Measurements from ENCODE around the gene STK32C.
"Not testable (repeated sequence)": the region's sequence is repeated elsewhere in the genome, so short reads cannot be mapped to it uniquely, and the experiment has no call there.

The STK32C gene

DNA sequence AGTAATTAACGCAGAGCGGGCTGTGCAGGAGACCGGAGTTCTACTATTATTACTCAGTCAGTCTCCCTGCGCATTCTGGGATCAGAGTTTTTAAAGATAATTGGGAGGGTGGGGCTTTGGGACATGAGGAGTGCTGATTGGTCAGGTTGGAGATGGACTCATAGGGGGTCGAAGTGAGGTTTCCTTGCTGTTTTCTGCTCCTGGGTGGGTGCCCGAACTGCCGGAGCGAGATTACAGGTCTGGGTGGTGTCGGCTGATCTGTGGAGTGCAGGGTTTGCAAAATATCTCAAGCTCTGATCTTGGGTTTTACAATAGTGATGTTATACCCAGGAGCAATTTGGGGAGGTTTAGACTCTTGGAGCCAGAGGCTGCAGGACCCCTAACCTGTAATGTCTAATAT, 20.4 kb upstream of the STK32C start:
- Histone ChIP-seq H3K27ac (ENCODE audit: low read length) (no peak overlapping the region), H3K27me3 (ENCODE audit: control insufficient read depth, insufficient read depth, low read length) (peaks cover 7% of the 10 kb centered on the region), H3K9ac (ENCODE audit: low read length) (no peak overlapping the region), H3K36me3 (ENCODE audit: control insufficient read depth, low read depth, low read length) (no peaks in the 10 kb centered on the region), H3K4me3 (ENCODE audit: low read length) (no peak overlapping the region), H3K4me1 (ENCODE audit: control insufficient read depth, low read depth, low read length) (peaks cover 12% of the 10 kb centered on the region), H3K9me3 (ENCODE audit: control insufficient read depth, low read depth, low read length) (no peaks in the 10 kb centered on the region)

GRCh38 chr10:132326925-132327324, 19.2 kb upstream of the STK32C start:
- peaks cover 3% of the 10 kb centered on the region for H3K4me1 ChIP-seq (ENCODE audit: control insufficient read depth, low read depth, low read length)
- no peak overlapping the region for H3K9ac ChIP-seq (ENCODE audit: low read length)
- no peaks in the 10 kb centered on the region for H3K27me3 ChIP-seq (ENCODE audit: control insufficient read depth, insufficient read depth, low read length)
- H3K36me3 ChIP-seq (ENCODE audit: control insufficient read depth, low read depth, low read length): no peaks in the 10 kb centered on the region
- no peak overlapping the region for H3K4me3 ChIP-seq (ENCODE audit: low read length)
- H3K27ac ChIP-seq (ENCODE audit: low read length): no peak overlapping the region
- no peaks in the 10 kb centered on the region for H3K9me3 ChIP-seq (ENCODE audit: control insufficient read depth, low read depth, low read length)

DNA sequence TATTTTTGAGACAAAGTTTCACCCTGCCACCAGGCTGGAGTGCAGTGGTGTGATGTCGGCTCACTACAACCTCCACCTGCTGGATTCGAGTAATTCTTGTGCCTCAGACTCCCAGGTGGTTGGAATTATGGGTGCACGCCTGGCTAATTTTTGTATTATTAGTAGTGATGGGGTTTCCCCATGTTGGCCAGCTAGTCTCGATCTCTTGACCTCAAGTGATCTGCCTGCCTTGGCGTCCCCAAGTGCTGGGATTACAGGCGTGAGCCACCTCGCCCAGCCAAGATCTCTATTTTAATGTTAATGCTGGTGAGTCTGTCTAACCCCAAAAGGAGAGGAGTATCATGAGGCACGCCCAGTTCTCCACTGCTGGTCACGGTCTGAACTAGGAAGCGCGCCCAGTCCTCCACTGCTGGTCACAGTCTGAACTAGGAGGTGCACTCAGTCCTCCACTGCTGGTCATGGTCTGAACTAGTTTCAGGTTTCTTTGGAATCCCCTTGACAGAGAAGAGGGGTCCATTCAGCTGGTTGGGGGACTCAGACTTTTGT, 18.7 kb upstream of the STK32C start:
- Histone ChIP-seq H3K4me3 (ENCODE audit: low read length) (no peak overlapping the region), H3K27me3 (ENCODE audit: control insufficient read depth, insufficient read depth, low read length) (no peaks in the 10 kb centered on the region), H3K9me3 (ENCODE audit: control insufficient read depth, low read depth, low read length) (no peaks in the 10 kb centered on the region), H3K36me3 (ENCODE audit: control insufficient read depth, low read depth, low read length) (no peaks in the 10 kb centered on the region), H3K9ac (ENCODE audit: low read length) (no peak overlapping the region), H3K27ac (ENCODE audit: low read length) (no peak overlapping the region), H3K4me1 (ENCODE audit: control insufficient read depth, low read depth, low read length) (peaks cover 3% of the 10 kb centered on the region)

GRCh38 chr10:132324186-132324585, 16.4 kb upstream of the STK32C start:
- Histone ChIP-seq H3K9ac (ENCODE audit: low read length) (no peak overlapping the region), H3K9me3 (ENCODE audit: control insufficient read depth, low read depth, low read length) (no peaks in the 10 kb centered on the region), H3K27ac (ENCODE audit: low read length) (no peak overlapping the region), H3K4me3 (ENCODE audit: low read length) (no peak overlapping the region), H3K27me3 (ENCODE audit: control insufficient read depth, insufficient read depth, low read length) (no peaks in the 10 kb centered on the region), H3K36me3 (ENCODE audit: control insufficient read depth, low read depth, low read length) (no peaks in the 10 kb centered on the region), H3K4me1 (ENCODE audit: control insufficient read depth, low read depth, low read length) (no peaks in the 10 kb centered on the region)

- no peaks in the 10 kb centered on the region for H3K27me3 ChIP-seq (ENCODE audit: control insufficient read depth, insufficient read depth, low read length)
- H3K9me3 ChIP-seq (ENCODE audit: control insufficient read depth, low read depth, low read length): no peaks in the 10 kb centered on the region
- H3K36me3 ChIP-seq (ENCODE audit: control insufficient read depth, low read depth, low read length): no peaks in the 10 kb centered on the region
- no peak overlapping the region for H3K9ac ChIP-seq (ENCODE audit: low read length)
- no peak overlapping the region for H3K27ac ChIP-seq (ENCODE audit: low read length)
- H3K4me3 ChIP-seq (ENCODE audit: low read length): no peak overlapping the region
- H3K4me1 ChIP-seq (ENCODE audit: control insufficient read depth, low read depth, low read length): no peaks in the 10 kb centered on the region
These were observed 14.9 kb upstream of the STK32C start for GRCh38 chr10:132322586-132323048.

DNA sequence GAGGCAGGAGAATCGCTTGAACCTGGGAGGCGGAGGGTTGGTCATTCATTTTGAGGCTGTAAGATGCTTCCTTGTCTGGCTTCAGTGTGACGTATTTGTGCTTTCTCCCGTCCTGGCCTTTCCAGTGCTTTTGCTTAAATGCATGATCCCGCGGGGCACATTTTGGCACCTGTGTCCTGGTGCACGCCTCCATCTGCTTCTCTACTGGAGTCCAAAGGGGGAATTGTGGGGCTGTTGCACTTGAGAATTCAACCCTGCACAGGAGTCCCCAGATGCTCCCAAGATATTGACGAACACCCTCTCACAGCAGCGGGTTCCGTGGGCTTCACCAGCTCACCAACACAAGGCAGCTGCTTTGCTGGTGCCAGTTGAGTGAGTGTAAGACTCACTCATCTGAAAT, 14.0 kb upstream of the STK32C start:
- no peak overlapping the region for H3K4me3 ChIP-seq (ENCODE audit: low read length)

GRCh38 chr10:132320654-132321469, 13.1 kb upstream of the STK32C start:
- no peaks in the 10 kb centered on the region for H3K36me3 ChIP-seq (ENCODE audit: control insufficient read depth, low read depth, low read length)
- no peaks in the 10 kb centered on the region for H3K27me3 ChIP-seq (ENCODE audit: control insufficient read depth, insufficient read depth, low read length)
- H3K27ac ChIP-seq (ENCODE audit: low read length): no peak overlapping the region
- H3K4me1 ChIP-seq (ENCODE audit: control insufficient read depth, low read depth, low read length): no peaks in the 10 kb centered on the region
- H3K4me3 ChIP-seq (ENCODE audit: low read length): no peak overlapping the region
- no peaks in the 10 kb centered on the region for H3K9me3 ChIP-seq (ENCODE audit: control insufficient read depth, low read depth, low read length)
- H3K9ac ChIP-seq (ENCODE audit: low read length): no peak overlapping the region

More for the DNA sequence above, 14.0 kb upstream of the STK32C start:
- Histone ChIP-seq H3K27me3 (ENCODE audit: control insufficient read depth, insufficient read depth, low read length) (no peaks in the 10 kb centered on the region), H3K9me3 (ENCODE audit: control insufficient read depth, low read depth, low read length) (no peaks in the 10 kb centered on the region), H3K9ac (ENCODE audit: low read length) (no peak overlapping the region), H3K27ac (ENCODE audit: low read length) (no peak overlapping the region), H3K36me3 (ENCODE audit: control insufficient read depth, low read depth, low read length) (no peaks in the 10 kb centered on the region), H3K4me1 (ENCODE audit: control insufficient read depth, low read depth, low read length) (no peaks in the 10 kb centered on the region)

DNA sequence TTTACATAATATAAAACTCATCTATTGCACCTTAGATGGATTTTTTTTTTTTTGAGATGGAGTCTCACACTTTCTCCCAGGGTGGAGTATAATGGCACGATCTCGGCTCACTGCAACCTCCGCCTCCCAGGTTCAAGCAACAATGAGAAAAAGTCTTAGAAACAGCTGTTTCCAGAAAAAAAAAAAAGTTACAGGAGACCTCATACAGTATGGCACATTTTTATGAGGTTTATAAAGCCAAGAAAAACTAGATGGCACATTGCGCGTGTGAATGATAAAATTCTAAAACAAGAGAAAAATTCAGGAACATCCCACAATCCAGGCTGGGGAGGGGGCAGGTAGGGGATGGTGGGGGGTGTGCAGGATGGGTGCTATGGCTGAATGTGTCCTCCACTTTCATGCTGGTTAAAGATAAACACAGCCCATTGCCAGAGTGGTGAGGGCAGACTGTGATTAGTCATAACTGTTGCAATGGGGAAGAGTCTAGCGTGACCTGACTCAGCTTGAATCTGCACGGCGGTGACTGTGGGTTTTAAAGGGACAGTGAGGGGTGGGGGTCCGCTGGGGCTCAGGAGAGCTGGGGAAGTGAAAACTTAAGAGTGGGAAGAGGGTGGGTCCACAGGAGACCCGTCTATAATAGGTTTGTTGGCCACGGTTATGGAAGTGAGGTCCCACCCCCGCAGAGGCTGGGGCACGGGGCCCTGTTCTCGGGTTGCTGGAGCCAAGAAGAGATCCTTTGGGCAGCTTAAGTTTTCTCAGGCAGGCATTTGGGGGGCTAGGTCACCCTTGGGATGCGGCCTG, 12.3 kb upstream of the STK32C start:
- Histone ChIP-seq H3K4me3 (ENCODE audit: low read length) (no peak overlapping the region), H3K4me1 (ENCODE audit: control insufficient read depth, low read depth, low read length) (no peaks in the 10 kb centered on the region), H3K9me3 (ENCODE audit: control insufficient read depth, low read depth, low read length) (no peaks in the 10 kb centered on the region), H3K27me3 (ENCODE audit: control insufficient read depth, insufficient read depth, low read length) (no peaks in the 10 kb centered on the region), H3K36me3 (ENCODE audit: control insufficient read depth, low read depth, low read length) (no peaks in the 10 kb centered on the region), H3K9ac (ENCODE audit: low read length) (no peak overlapping the region), H3K27ac (ENCODE audit: low read length) (no peak overlapping the region)

GRCh38 chr10:132317477-132317876, 9.7 kb upstream of the STK32C start:
- H3K9ac ChIP-seq (ENCODE audit: low read length); H3K36me3 ChIP-seq (ENCODE audit: control insufficient read depth, low read depth, low read length); H3K9me3 ChIP-seq (ENCODE audit: control insufficient read depth, low read depth, low read length); H3K4me1 ChIP-seq (ENCODE audit: control insufficient read depth, low read depth, low read length); H3K27ac ChIP-seq (ENCODE audit: low read length); H3K4me3 ChIP-seq (ENCODE audit: low read length); H3K27me3 ChIP-seq (ENCODE audit: control insufficient read depth, insufficient read depth, low read length): not testable (repeated sequence)

DNA sequence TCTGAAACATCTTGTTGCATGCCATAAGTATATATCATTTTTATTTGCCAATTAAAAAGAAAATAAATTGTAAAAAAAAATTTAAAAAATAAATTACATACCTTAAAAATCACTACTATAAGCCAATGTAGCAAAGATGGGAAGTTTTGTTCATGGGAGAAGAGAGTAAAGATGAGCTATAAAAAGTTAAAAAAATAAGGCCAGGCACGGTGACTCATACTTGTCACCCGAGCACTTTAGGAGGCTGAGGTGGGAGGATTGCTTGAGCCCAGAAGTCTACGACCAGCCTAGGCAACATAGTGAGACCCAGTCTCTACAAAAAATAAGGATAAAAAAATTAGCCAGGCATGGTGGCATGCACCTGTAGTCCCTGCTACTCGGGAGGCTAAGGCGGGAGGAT, 8.4 kb upstream of the STK32C start:
- H3K4me1 ChIP-seq (ENCODE audit: control insufficient read depth, low read depth, low read length): no peaks in the 10 kb centered on the region
- H3K27me3 ChIP-seq (ENCODE audit: control insufficient read depth, insufficient read depth, low read length): peaks cover 3% of the 10 kb centered on the region
- H3K27ac ChIP-seq (ENCODE audit: low read length): no peak overlapping the region
- H3K9ac ChIP-seq (ENCODE audit: low read length): no peak overlapping the region
- no peaks in the 10 kb centered on the region for H3K36me3 ChIP-seq (ENCODE audit: control insufficient read depth, low read depth, low read length)
- no peaks in the 10 kb centered on the region for H3K9me3 ChIP-seq (ENCODE audit: control insufficient read depth, low read depth, low read length)
- H3K4me3 ChIP-seq (ENCODE audit: low read length): no peak overlapping the region

DNA sequence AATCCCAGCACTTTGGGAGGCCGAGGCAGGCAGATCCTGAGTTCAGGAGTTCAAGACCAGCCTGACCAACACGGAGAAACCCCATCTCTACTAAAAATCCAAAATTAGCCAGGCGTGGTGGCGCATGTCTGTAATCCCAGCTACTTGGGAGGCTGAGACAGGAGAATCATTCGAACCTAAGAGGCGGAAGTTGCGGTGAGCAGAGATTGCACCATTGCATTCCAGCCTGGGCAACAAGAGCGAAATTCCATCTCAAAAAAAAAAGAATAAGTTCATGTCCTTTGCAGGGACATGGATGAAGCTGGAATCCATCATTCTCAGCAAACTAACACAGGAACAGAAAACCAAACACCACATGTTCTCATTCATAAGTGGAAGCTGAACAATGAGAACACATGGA, 7.1 kb upstream of the STK32C start:
- H3K4me1 ChIP-seq (ENCODE audit: control insufficient read depth, low read depth, low read length); H3K9me3 ChIP-seq (ENCODE audit: control insufficient read depth, low read depth, low read length); H3K27ac ChIP-seq (ENCODE audit: low read length); H3K9ac ChIP-seq (ENCODE audit: low read length); H3K36me3 ChIP-seq (ENCODE audit: control insufficient read depth, low read depth, low read length); H3K4me3 ChIP-seq (ENCODE audit: low read length): not testable (repeated sequence)
- peaks cover 15% of the 10 kb centered on the region for H3K27me3 ChIP-seq (ENCODE audit: control insufficient read depth, insufficient read depth, low read length)

All from iPS-18a (cell line).